ENCODE results near the gene TPST2.
"Not testable (repeated sequence)": the region's sequence is repeated elsewhere in the genome, so short reads cannot be mapped to it uniquely, and the experiment has no call there.

The TPST2 gene

DNA sequence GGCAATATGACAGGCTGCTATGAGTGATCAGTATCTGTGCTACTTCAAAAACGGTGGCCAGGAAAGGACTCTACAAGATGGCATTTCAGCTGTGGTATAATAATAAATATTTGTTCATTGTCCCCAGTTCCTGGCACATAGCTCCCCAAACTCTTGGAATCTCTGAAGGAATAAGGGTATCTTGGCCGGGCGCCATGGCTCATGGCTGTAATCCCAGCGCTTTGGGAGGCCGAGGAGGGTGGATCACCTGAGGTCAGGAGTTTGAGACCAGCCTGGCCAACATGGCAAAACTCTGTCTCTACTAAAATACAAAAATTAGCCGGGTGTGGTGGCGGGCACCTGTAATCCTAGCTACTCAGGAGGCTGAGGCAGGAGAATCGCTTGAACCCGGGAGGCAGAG lies 61.4 kb downstream of the TPST2 start:
- not testable (repeated sequence) for DNase-seq

GRCh38 chr22:26527574-26528465 lies 62.1 kb downstream of the TPST2 start:
- no peak for DNase-seq

- no peak for DNase-seq
Observed at GRCh38 chr22:26527167-26527566, 62.8 kb downstream of the TPST2 start.

GRCh38 chr22:26525946-26526564 lies 63.9 kb downstream of the TPST2 start:
- no peak for DNase-seq

DNA sequence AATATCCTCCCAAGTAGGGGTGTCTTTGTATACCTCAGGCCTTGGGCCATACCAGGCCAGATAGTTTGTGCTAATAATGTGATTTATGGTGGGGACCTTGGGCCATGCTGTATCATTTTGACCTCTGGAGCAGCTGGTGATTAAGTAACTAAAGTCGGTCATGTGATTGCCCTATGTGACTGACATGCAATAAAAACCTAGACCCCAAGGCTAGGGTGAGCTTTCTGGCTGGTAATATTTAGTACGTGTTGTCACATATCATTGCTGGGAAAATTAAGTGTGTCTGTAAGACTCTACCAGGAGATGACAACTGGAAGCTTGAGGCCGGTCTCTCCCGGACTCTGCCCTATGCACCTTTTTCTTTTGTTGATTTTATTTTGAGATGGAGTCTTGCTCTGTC lies 65.1 kb downstream of the TPST2 start:
- DNase-seq = no peak

- DNase-seq = no peak
Observed at GRCh38 chr22:26522592-26522991, 67.3 kb downstream of the TPST2 start.

DNA sequence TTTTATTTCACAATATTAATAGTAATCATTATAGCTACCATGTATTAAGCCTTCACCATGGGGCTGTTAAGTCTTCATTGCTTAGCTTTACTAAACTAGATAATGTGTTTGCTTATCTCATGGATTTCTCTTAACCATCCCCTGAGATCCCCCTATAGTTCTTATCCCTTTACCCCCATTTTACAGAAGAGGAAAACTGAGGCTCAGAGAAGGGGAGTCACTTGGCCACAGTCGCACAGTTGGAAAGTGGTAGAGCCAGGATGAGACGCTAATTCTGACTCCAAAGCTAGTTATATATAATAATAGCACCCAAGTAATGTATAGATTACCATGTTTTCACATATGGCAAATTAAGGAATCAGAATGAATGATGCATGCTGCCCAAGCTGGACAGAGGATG lies 67.9 kb downstream of the TPST2 start:
- no peak for DNase-seq

DNA sequence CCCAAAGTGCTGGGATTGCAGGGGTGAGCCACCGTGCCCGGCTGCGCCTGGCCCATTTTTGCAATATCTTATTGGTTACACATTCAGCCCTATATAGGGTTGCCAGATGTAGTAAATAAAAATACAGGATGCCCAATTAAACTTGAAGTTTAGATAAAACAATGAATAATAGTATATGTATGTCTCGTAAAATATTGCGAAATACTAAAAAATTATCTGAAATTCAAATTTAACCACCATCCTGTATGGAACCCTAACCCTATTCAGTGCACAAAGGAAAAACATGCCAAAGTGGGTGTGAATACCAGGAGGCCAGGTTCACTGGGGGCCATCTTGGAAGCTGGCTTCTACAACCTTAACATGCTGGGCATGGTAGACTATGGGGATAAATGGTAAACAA lies 72.5 kb downstream of the TPST2 start:
- no peak for DNase-seq

DNA sequence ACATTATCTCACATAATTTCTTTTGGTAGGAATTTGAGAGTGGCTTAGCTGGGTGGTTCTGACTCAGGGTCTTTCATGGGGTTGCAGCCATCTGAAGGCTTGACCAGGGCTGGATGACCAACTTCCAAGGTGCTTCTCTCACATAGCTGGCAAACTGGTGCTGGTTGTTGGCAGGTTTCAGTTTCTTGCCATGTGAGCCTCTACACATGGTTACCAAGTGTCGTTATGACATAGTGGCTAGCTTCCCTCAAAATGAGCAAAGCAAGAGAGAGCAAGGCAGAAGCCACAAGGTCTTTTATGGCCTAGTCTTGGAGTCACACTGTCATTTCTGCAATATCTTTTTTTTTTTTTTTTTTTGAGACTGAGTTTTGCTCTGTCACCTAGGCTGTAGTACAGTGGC lies 73.4 kb downstream of the TPST2 start:
- no peak for DNase-seq

- DNase-seq = no peak
Observed at GRCh38 chr22:26515931-26516330, 74.0 kb downstream of the TPST2 start.

DNA sequence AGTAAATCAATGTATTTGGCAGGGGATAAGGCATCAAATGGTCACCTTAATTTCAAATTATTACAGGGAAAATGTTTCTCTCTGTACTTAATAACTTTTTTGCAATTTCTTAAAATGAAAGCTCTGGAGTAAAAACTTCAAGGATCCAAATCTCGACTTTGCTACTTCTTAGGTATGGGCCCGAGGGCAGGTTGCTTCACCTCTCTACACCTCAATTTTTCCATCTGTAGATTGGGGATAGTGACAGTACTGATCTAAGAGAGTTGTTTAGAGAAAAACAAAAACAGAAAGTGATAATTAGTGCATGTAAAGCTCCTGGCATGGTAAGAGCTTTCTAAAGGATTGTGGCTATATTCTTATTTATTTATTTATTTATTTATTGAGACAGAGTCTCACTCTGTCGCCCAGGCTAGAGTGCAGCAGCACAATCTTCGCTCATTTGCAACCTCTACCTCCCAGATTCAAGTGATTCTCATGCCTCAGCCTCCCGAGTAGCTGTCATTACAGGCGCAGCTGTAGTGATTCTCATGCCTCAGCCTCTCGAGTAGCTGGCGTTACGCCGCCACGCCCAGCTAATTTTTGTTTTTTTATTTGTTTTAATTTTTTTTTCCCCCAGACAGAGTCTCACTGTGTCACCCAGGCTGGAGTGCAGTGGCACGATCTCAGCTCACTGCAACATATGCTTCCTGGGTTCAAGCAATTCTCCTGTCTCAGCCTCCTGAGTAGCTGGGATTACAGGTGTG lies 75.3 kb downstream of the TPST2 start:
- no peak for DNase-seq

GRCh38 chr22:26513838-26514237 lies 76.1 kb downstream of the TPST2 start:
- DNase-seq = no peak

- peak; percentile 88 for DNase-seq
Observed at GRCh38 chr22:26512149-26512793, 77.7 kb downstream of the TPST2 start, which contains the start of gene TFIP11. TSS of gene TFIP11 (minus strand) at chr22:26512473. CDS start at chr22:26510272, 2,201 bp downstream.

DNA sequence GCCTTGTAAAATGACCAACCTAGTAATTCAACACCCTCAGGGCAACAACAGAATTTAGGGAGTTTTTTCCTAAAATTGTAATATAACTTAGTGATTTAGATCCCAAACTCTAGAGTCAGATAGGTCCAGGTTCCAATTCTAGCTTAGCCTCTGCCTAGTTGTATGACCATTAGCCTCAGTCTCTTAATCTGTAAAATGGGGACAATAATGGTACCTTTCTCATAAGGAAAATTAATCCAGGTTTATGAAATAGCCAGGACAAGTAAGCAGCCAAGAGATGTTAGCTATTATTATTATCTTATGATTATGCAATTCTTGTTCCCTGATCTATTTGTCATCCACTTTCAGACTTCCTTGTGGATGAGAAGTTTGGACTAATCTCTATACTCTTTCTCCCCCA lies 81.8 kb downstream of the TPST2 start:
- DNase-seq = no peak

GRCh38 chr22:26503758-26504157 lies 86.2 kb downstream of the TPST2 start:
- no peak for DNase-seq

- DNase-seq = no peak
Observed at GRCh38 chr22:26502688-26503561, 87.0 kb downstream of the TPST2 start.

- no peak for DNase-seq
Observed at GRCh38 chr22:26501996-26502395, 87.9 kb downstream of the TPST2 start.

- no peak for DNase-seq
Observed at GRCh38 chr22:26499188-26499703, 90.7 kb downstream of the TPST2 start.

DNA sequence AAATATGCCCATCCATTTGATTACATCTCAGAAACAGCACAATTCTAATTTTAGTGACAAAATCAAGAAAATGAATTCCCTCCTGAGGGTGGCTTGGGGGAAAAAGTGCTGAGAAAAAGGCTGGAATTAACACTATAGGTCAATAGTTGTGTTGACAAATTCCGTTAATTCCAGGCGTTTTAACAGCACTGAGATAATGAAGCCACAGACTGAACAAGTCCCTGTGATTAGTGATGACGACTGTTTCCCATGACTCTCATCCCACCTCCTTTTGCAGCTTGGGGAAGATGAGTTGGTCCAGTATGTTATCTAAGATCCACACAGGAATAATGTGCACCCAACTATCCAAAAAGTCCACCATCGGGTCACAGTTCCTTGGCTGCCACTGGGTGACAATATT lies 93.5 kb downstream of the TPST2 start:
- no peak for DNase-seq

GRCh38 chr22:26494506-26494905 lies 95.4 kb downstream of the TPST2 start:
- DNase-seq = no peak

DNA sequence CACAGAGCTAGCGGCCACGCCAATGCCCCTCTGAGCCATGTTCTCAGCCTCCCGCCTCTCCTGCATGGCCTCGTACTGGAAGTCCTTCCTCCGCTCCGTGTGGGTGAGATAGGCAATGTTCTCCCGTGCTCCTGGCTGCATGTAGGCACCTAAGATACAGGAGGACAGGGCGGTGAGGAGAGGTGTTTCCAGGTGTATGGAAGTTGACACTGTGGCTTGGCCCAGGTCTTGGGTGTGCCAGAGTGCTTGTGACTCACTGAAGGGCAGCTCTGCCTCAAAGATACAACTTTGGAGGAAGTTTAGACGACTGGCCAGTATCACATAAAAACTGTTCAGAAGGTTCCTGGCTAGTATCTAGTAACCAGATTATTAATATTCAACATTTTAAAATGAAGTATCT lies 97.7 kb downstream of the TPST2 start:
- DNase-seq = no peak
